GM12874 (cell line): ENCODE results near the gene XPA.

ENCODE experiments used
- CTCF ChIP-seq: IDR thresholded peaks from 2 replicates; pipeline ENCODE4 v1.5.1; 2011; ENCODE audit warnings: low read depth, mild to moderate bottlenecking, control low read depth, low read length, moderate library complexity; ENCODE audit not compliant: insufficient read depth

XPA gene

GRCh38 chr9:97682242-97682641 lies 14.9 kb downstream of the XPA start:
- TF ChIP-seq CTCF, result no peak

- no peak for TF ChIP-seq CTCF
Observed at GRCh38 chr9:97675655-97676054, 21.5 kb downstream of the XPA start.

- TF ChIP-seq CTCF, result no peak
Observed at GRCh38 chr9:97673922-97674321, 23.2 kb downstream of the XPA start.

GRCh38 chr9:97672403-97672802 lies 24.7 kb downstream of the XPA start:
- no peak for TF ChIP-seq CTCF

GRCh38 chr9:97670586-97670985 lies 26.6 kb downstream of the XPA start:
- no peak for TF ChIP-seq CTCF

GRCh38 chr9:97668485-97668884 lies 28.7 kb downstream of the XPA start:
- no peak for TF ChIP-seq CTCF

- no peak for TF ChIP-seq CTCF
Observed at GRCh38 chr9:97666907-97667686, 30.0 kb downstream of the XPA start.
